Activated effector memory CD4-positive, alpha-beta T cell treated with anti-CD3 and anti-CD28 coated beads, Interleukin-2, amount 50 U/mL, for 16 hours (primary cell): Measurements from ENCODE around the gene HDAC4.

Experiments used
- DNase-seq: peaks from one replicate; pipeline ENCODE4 v3.0.0-alpha.2; 2020

HDAC4 gene

DNA sequence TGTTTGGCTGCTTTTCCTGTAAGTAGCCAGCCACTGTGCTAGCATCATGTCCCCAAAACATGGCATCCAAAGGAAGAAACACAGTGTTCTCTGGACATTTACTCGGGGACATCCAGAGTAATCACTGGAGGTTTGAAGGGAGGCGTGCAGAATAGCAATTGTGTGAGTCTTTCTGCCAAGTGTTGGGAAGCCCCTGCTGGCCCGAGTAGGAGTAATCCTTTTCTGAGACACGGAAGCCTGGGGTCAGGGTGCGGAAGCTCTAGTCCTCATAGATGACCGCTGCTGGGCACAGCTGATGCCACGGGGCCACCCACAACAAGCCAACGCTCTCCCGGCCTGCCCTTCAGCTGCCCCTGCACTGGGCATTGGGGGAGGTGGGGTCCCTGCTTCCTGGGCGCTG, 24.8 kb upstream of the HDAC4 start:
- no peak for DNase-seq

- no peak for DNase-seq
These were observed 23.7 kb upstream of the HDAC4 start for GRCh38 chr2:239424337-239425045.

DNA sequence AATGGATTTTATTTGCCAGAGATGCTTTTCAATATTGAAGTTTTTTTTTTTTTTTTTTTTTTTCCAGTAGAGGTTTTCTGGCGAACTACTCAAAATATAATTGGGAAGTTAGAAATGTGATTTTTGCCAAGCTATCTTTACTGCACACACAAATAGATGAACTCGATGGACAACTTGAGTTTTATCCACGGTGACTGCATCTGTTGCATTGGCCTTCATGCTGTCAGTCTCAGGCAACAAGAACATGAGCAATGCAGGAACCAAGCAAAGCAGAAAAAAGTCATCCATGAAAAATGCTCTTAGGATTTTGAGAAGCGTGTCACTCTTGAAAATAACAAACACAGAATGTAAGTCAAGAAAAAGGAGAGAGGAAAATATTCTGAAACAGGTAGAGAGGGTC, 22.7 kb upstream of the HDAC4 start:
- DNase-seq: no peak

- DNase-seq: no peak
These were observed 21.0 kb upstream of the HDAC4 start for GRCh38 chr2:239421851-239422250.

DNA sequence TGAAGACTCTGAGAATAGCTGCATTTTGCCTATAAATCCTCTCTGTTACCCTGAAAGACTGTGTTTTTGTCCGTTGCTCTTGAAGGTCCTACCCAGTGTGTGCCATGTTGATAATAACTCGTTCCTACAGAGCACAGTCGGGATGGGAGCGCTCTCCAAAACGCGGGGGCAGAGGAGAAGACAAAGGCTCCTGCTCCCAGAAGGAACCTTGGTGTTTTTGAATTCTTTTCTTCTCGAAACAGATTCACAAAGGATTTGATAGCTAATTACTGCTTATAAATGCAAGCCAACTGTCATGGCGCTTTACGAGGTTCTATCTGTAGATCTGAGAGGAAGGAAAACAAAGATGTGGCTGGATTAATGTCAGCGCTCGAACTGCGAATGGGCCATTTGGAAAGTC, 19.3 kb upstream of the HDAC4 start:
- no peak for DNase-seq

- DNase-seq: no peak
These were observed 18.1 kb upstream of the HDAC4 start for GRCh38 chr2:239418918-239419317.

GRCh38 chr2:239412905-239413603, 12.2 kb upstream of the HDAC4 start:
- no peak for DNase-seq

DNA sequence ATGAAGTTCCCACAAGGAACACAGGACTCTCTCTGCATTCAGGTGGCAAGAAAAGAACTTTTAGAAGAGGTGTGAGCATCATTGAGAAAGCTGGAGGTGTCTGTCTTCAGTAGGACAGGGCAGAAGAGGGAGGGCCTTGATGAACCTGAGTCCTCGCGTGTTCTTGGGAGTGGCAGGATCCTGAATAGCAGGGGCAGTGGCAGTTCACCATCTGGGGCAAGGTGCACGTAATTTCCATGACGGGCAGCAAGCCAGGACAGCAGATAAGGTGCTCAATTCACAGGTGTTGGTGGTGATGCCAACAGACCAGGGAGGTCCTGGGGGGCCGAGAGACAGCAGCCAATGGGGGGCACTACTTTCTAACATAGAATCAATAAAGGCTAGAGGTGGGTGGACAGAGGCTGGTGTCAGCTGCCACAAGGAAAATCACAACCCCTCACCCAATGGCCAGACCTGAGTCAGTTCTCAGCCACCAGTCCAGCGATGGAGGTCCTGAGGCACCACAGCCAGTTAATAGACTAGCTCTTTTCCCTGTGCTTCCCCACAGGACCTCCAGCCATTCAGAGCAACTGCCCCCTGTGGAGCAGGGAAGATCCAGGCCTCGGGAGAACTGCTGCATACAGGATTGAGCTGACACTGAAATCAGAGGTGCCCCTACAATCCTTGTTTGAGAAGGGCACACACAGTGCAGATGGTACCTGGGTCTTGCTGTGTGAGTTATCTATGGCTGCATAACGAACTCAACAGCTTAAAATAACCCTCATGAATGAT, 10.9 kb upstream of the HDAC4 start:
- DNase-seq: no peak

GRCh38 chr2:239411117-239411516, 10.3 kb upstream of the HDAC4 start:
- DNase-seq: no peak

DNA sequence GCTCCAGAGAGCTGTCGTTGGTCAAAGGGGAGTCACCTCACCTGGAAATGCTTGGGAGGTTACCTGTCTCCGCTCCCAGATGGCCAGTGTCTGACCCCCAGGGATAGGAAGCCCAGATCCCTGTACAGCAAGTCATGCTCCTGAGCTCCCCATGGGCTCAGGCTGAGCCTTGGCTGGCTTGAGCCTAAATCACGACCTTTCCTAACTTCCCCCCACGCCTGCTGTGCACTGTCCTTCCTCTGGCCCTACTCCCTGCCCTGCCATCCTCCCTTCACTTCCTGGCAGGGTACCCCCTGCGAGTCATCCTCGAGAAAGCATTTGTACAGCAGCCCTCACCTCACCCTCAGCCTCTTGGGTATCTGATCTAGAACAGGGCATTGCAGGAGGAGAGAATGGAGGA, 9.2 kb upstream of the HDAC4 start:
- no peak for DNase-seq

- DNase-seq: no peak
These were observed 6.3 kb upstream of the HDAC4 start for GRCh38 chr2:239407112-239407511.

DNA sequence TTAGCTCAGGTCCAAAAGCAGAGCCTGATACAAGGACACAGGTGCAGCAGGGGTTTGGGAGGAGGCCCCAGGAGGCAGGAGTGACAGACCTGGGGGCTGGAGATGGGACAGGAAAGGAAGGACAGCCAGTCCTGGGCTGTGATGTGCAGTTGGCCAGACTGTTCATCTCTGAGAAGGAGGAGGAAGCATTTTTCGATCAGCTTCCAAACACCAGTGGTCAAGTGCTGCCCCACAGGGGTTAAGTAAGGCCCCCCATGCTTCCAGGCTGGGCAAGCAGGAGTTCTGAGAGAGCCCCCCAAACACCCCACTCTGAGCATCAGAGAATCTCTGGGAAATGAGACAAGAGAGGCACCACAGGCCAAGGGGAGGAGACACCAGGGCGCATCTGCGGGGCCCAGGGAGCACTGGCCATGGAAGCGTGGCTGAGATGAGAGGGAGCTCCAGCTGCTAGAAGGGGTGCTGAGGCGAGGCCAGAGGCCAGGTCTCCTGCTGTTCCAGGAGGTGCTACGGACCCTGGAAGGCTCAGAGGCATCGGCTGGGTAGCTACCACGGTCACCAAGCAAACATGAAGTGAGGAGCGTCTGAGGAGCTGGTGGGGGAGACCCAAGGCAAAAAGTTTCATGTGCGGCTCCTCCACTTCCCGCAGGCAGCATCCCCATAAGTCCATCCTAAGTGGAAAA, 5.6 kb upstream of the HDAC4 start:
- DNase-seq: no peak

- no peak for DNase-seq
These were observed 4.3 kb upstream of the HDAC4 start for GRCh38 chr2:239405071-239405470.

DNA sequence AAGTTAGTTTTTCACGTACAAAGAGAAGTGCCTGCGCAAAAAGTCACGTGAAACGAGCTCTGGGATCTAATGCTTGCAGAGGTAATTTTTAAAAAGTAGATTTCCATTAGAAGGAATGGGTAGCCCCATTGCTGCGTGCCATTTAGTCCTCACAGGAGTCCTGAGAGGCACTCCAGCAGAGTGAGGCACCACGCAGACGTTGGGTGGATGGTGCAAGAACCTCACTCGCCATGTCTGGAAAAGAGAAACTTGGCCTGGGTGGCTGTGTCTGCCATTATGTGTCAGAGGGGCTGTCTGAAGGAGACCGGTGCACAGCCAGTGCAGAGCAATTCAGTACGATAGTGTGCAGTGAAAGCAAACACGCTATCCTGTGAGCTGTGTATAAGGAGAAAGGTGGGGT, 1.8 kb upstream of the HDAC4 start:
- DNase-seq: no peak

GRCh38 chr2:239401881-239402233, 1.0 kb upstream of the HDAC4 start:
- no peak for DNase-seq

- peak; percentile 100 for DNase-seq
These were observed 454 bp upstream of the HDAC4 start for GRCh38 chr2:239401067-239401880.

GRCh38 chr2:239399921-239400595, 762 bp downstream of the HDAC4 start:
- peak; percentile 71 for DNase-seq

DNA sequence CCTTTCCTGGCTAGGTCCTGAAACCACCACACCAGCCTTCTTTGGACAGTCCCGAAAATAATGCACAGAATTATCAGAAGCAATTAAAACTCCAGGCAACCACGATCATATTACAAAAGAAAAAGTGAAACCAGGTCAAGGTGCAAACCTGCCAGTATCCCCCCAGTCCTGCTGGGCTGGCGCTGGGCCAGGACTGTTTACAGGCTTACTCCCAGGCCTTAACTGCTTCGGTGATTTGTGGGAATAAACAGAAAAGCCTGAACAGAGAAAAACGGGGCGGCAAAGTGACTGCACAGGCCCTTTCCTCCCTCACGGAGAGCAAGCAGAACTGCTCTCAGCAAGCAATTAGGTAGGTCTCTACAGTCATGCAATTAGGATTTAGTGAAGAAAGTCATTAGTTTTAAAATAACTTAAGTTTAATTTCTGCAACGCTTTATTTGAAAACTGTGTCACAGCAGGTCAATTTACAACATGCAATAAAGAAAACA, 1.3 kb downstream of the HDAC4 start:
- peak; percentile 81 for DNase-seq

GRCh38 chr2:239398521-239398921, 2.3 kb downstream of the HDAC4 start:
- no peak for DNase-seq

GRCh38 chr2:239397931-239398471, 2.8 kb downstream of the HDAC4 start:
- DNase-seq: peak; percentile 45

- peak; percentile 68 for DNase-seq
These were observed 3.7 kb downstream of the HDAC4 start for GRCh38 chr2:239396881-239397681.
